Left ventricle myocardium superior (tissue), 1 donor: ENCODE results near the gene RBBP4. TPM values are rescaled to one million over a fixed set of nuclear protein-coding genes. Genes with fewer than 3 reads are reported as not detected.
"Not testable (repeated sequence)": the region's sequence is repeated elsewhere in the genome, so short reads cannot be mapped to it uniquely, and the experiment has no call there.

Source experiments
- ATAC-seq: fragments of 200-7000 bp; cut with Tn5 transposase; one replicate; pipeline ENCODE4 v1.9.1; 2020; ENCODE audit warnings: mild to moderate bottlenecking, moderate library complexity
- DNase-seq: peaks from one replicate; pipeline ENCODE4 v3.0.0-alpha.2; 2020
- intact Hi-C: fragments of 100-400 bp; cut with micrococcal nuclease; formaldehyde crosslinking; loops from one replicate; pipeline ENCODE4 v1.11.0; 2022
- long read RNA-seq: library from polyadenylated mRNA; unstranded; transcript quantifications from one replicate; pipeline ENCODE4 v2.0.0, GENCODE V29; 2021
- total RNA-seq: library from RNA; stranded (reverse); fragmentation: NEBNext Ultra II Directional; extraction: Animal tissue kit (Norgen Biotek cat#: 25700); gene quantifications from one replicate; pipeline ENCODE4 v1.2.1, GENCODE V29; 2021
- donor health status: DM: no; HTN: yes; CAD: no; lungs with severe emphysema.

RBBP4 gene
- 98.9 TPM for total RNA-seq
- long read RNA-seq, full-length matches to known transcripts: 118 of 139 reads
- long read RNA-seq, partial matches to known transcripts: 11 of 139 reads
- long read RNA-seq, other reads (novel, unspliced or antisense): 10 of 139 reads

DNA sequence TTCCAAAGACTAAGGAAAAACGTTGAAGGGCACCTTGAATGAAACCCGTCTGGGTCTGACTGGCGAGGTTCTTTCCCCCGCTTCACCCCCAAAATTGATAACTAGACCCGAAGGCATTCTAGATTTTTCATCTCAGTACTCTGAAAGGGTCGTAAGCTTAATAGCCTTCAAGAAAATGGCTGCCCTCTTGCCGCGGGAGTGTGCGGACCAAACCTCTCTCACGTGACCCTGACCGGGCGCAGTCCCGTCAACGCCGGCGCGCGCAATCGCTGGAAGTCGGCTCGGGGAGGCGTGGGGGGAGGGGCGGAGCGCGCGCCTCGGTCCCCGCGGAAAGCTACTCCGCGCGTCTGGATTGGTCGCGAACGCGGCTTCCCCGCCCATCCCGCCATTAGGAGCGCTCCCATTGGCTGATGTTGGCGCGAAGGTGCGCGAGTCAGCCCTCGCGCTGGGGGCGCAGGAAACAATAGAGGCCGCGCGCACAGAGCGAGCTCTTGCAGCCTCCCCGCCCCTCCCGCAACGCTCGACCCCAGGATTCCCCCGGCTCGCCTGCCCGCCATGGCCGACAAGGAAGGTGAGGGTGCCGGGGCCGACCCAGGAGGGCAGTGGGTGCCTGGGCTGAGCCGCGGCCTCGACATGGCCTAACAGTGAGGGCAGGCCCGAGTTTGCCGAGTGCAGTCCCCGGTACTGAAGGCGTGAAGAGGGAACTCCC is at the start of gene RBBP4:
Gene RBBP4, plus strand, starts transcription at position 457 of the 709 bp plus-strand sequence. Its CDS starts 99 bp downstream, at position 556.
- DNase-seq (peak; percentile 99), ATAC-seq (peak; percentile 97)
- intact Hi-C loops: no loop called here

DNA sequence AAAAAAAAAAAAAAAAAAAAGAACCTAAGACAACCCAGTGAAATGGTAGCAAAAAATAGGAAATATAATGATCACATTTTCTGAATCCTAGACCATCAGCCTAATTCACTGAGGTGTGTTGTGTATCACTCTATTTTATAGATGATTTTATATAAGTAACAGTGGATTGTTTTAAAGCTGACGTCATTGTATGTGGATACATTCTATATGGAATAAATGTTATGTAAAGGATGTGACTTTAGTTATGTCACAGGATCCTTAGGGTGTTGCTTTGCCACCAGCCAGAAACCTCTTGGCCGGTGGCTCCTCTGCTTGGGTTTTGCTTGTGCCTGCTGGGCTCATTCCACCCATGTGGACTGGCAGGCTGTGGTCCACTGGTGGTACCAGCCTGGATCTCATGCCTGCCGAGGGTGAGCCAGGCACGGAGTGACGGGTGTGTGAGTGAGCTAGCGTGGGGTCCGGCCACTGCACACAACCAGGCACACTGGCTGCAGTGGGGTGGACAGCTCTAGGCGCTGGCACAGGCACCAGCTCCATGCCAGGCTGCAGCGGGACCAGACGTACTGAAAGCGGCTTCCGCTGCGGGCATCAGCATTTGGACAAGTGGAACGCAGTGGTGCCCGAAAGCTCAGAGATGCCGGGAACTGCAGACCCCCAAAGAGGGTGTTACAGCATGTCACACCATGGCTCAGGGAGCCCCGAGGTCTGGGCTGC is 45.1 kb upstream of the RBBP4 start:
- ATAC-seq (no peak), DNase-seq (no peak)
- intact Hi-C loops: no loop called here

DNA sequence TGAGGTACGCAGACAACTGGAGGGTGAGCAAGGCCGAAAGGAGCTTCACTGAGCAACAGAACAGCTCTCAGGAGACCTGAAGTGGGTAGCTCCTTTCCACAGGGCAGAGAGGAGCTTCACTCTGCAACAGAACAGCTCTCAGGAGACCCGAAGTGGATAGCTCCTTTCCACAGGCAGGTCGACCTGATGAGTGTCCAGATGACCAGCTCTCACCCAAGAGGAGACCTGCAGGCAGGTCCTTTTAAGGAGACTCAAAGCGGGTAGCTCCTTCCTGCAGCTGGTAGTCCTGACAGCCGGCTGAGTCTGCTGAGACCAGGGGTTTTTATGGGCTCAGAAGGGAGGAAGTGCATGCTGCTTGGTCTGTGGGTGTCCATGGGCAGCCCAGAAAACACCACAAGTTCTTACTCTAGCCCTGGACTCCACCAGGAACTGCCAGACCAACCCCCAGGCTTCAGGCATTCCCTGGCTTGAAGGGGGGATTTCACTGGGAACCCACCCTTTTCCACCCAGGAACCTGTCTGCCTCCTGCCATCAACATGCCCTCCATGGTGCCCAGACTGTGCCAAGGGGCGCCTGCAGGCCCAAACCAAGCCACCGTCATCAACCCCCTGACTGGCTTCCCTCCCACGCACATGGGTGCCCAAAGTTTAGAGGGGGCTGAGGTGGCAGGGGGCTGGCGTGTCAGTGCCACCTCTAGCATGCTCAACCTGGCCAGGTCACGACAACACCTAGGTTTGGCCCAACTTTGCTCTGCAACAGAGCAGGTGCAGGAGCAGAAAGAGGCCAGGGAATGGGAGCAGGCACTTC is 44.2 kb upstream of the RBBP4 start:
- DNase-seq (no peak), ATAC-seq (no peak)
- intact Hi-C loops: no loop called here

DNA sequence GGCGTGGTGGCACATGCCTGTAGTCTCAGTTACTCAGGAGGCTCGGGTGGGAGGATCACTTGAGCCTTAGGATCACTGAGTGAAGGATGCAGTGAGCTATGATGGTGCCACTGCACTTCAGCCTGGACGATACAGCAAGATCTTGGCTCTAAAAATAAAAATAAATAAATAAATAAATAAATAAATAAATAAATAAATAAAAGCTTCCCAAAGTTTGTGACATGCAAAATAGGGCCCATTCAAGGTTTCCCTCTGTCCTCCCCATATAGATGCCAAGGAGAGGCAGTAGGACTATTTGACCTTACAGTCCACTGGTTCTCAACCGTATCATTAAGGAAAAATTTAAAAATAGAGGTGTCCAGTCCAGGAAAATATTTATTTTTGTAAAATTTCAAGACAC is 41.8 kb upstream of the RBBP4 start:
- ATAC-seq (no peak), DNase-seq (no peak)
- intact Hi-C loops: no loop called here

DNA sequence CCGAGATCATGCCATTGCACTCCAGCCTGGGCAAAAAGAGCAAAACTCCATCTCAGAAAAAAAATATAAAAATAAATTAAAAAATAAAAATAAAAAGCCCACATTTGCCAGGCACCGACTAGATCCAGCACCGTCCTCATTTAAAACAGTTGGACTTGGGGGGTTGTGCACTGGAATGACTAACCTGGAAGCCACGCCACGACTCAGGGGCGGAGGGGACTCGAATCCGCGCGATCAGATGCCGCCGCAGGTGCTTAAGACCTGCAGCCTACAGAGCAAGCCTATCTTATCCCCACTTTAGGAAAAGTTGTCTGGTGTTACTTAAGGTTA is 39.2 kb upstream of the RBBP4 start:
- DNase-seq (no peak), ATAC-seq (no peak)
- intact Hi-C loops: no loop called here

DNA sequence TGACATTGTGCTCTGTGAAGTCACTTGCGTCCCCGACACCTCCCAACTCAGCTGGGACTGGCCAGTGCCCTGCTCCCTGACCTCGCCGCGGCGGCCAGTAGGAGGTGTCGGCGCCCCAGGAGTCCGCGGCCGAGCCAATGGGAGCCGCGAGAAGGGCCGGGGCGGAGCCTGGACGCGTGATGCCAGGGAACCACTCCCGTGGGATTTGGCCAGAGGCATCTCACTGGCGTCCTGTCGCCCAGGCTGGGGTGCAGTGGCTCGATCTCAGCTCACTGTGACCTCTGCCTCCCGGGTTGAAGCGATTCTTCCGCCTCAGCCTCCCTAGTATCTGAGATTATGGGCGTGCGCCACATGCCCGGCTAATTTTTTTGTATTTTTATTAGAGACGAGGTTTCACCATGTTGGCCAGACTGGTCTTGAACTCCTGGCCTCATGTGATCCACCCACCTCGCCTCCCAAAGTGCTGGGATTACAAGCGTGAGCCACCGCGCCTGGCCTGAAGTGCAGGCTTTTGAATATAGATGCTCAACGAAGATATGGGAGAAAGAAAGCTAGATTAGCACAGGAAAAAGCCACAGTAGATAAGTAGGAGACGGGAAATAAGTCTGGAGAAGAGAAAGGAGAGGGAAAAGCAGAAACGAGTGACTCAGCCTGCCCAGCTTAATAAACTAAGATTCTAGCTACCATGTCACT is 38.7 kb upstream of the RBBP4 start:
- ATAC-seq: peak; percentile 100

DNA sequence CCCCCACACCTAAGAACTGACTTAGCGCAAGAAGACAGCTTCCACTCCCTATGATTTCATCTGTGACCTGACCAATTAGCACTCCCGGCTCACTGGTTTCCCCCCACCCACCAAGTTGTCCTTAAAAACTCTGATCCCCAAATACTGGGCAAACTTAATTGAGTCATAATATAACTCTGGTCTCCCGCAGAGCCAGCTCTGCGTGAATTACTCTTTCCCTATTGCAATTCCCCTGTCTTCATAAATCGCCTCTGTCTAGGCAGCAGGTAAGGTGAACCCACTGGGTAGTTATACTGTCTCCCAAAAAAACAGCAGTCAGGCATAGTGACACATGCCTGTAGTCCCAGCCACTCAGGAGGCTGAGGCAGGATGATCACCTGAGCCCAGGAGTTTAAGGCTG is 37.5 kb upstream of the RBBP4 start:
- intact Hi-C loops: no loop called here
- ATAC-seq: no peak
- DNase-seq: no peak

More for the DNA sequence above, 38.7 kb upstream of the RBBP4 start:
- DNase-seq: peak; percentile 94
- intact Hi-C loops: no loop called here

DNA sequence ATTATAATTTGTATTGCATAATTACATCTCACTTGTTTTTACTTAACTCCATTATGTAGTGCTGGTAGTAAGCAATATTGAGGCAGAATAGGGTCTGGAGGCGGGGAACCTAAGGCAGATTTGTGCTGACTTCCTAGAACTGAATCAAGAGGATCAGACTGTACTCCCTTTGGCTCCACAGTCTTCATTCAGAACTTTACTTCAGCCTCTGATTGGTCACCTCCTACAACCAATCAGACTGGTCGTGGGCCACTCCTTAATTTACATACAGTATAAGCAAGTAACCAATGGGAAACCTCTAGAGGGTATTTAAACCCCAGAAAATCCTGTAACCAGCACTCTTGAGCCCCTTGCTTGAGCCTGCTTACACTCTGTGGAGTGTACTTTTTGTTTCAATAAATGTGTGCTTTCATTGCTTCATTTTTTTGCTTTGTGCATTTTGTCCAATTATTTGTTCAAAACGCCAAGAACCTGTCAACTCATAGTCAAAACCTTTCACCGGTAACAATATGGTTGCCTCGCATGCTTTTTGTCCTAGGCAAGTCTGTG is 32.3 kb upstream of the RBBP4 start:
- DNase-seq: no peak
- ATAC-seq: no peak
- intact Hi-C loops: no loop called here

DNA sequence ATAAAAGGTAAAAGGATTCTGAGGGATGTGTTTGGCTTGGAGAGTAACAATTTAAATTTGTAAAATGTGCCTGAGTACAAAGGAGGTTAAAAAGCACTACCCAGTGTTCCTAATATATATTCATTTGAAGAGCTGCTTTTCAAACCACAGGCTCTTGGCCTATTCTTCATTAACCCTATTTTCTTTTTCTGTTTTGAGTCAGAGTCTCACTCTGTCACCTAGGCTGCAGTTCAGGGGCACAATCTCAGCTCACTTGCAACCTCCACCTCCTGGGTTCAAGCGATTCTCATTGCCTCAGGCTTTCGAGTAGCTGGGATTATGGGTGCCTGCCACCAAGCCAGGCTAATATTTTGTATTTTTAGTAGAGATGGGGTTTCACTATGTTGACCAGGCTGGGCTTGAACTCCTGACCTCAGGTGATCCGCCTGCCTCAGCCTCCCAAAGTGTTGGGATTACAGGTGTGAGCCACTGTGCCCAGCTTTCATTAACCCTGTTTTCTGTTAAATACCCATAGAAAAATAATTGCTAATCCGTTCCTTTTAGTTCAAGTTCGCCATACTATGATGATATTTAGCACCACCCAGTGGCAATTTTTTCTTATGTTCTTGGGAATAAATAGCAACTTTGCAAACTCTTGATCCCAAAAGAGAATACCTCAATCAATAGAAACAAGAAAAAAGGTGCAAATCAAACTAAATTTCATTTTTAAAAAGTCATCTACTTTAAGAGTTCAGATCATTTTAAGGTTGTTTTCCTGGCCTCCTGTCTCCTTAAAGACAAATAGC is 31.1 kb upstream of the RBBP4 start:
- DNase-seq: no peak
- intact Hi-C loops: no loop called here
- no peak for ATAC-seq

DNA sequence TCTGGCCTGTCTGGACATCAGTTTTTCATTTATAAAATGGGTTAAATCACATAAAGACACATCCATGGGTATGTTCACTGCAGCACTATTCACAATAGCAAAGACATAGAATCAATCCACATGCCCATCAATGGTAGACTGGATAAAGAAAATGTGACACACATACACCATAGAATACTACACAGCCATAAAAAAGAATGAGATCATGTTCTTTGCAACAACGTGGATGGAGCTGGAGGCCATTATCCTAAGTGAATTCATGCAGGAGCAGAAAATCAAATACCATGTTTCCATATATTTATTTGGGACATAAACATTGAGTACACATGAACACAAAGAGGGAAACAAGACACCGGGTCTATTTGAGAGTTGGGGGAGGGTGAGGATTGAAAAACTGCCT is 28.8 kb upstream of the RBBP4 start:
- intact Hi-C loops: no loop called here
- ATAC-seq: no peak
- DNase-seq: no peak

DNA sequence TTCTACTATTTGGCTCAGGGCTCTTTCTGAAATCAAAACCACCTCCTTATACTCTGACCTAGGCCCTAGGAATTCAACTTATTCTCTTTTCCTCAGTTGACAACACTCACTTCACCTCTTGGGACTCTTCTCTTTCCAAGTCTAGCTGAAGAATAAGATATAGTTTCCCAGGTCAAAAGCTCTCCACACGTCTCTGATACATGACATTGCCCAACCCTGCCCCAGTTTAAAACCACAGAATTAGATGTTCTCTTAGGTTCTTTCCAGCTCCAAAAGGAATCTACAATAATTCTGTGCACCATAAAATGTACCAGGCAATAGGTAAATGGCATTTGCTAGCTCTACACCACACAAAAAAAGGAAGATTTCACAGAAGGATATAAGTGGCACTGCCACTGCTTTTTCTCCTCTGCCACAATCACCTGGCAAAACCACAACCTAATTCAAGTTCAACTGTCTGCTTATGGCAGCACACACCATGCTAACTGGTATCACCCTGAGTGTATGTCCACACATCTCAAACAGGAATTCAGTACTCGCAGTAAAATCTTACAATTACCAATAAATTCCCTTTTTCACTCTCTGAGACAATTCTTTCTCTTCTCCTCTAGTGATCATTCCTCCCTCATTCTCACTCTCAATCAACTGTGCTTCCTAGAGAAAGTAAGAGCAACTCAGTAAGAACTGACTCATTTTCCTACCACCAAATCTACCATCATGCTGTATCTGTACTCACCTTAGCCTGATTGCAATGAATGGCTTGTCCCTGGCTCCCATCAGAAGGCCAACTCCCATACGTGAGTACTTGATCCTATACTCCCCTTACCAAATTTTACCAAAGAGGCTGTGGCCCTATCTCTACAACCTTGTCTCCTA is 28.0 kb upstream of the RBBP4 start:
- no peak for ATAC-seq
- intact Hi-C loops: no loop called here

DNA sequence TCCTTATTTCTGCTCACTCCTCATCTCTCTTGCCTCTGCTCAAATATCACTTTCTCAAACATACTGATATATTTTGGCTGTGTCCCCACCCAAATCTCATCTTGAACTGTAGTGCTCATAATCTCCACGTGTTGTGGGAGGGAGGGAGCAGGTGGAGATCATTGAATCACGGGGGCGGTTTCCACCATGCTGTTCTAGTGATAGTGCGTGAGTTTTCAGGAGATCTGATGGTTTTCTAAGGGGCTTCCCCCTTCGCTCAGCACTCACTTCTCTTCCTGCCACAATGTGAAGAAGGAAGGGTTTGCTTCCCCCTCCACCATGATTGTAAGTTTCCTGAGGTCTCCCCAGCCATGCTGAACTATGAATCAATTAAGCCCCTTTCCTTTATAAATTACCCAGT is 27.2 kb upstream of the RBBP4 start:
- DNase-seq (no peak), ATAC-seq (no peak)
- intact Hi-C loops: no loop called here

More for the DNA sequence above, 28.0 kb upstream of the RBBP4 start:
- no peak for DNase-seq

DNA sequence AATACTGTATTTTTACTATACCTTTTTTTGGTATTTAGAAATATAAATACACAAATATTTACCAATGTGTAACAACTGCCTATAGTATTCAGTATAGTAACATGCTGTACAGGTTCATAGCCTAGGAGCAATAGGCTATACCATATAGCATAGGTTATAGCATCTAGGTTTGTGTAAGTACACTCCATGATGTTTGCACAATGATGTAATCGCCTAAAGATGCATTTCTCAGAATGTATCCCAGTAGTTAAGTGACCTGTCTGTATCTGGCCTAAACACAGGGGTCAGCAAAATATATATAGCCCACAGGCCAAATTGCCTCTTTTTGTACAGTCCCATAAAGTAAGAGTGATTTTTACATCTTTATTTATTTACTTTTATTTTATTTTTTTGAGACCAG is 24.8 kb upstream of the RBBP4 start:
- intact Hi-C loops: no loop called here
- ATAC-seq (no peak), DNase-seq (no peak)

DNA sequence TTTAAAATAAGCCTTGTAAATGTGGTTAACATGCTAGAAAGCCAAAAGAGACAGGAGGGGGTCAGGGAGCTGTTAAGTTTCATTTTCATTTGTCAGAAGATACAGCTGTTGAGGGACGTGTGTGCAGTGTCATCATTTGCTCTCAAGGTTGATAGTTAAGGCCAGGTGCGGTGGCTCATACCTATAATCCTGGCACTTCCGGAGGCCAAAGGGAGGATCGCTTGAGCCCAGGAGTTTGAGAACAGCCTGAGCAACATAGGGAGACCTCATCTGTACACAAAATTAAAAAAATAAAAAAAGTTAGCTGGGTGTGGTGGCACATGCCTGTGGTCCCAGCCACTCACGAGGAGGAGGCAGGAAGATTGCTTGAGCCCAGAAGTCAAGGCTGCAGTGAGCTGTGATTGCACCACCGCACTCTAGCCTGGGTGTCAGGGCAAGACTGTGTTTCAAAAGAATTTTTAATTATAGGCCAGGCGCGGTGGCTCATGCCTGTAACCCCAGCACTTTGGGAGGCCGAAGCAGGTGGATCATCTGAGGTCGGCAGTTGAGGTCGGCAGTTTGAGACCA is 23.3 kb upstream of the RBBP4 start:
- intact Hi-C loops: no loop called here
- ATAC-seq (no peak), DNase-seq (no peak)

DNA sequence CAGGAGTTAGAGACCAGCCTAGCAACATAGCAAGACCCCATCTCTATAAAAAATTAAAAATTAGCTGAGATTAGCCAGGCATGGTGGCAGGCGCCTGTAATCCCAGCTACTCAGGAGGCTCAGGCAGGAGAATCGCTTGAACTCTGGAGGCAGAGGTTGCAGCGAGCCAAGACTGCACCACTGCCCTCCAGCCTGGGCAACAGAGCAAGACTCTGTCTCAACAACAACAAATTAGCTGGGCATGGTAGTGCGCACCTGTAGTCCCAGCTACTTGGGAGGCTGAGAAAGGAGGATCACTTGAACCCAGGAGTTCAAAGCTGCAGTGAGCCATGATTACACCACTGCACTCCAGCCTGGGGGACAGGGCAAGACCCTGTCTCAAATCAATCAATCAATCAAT is 20.8 kb upstream of the RBBP4 start:
- ATAC-seq, DNase-seq, intact Hi-C loops: not testable (repeated sequence)

DNA sequence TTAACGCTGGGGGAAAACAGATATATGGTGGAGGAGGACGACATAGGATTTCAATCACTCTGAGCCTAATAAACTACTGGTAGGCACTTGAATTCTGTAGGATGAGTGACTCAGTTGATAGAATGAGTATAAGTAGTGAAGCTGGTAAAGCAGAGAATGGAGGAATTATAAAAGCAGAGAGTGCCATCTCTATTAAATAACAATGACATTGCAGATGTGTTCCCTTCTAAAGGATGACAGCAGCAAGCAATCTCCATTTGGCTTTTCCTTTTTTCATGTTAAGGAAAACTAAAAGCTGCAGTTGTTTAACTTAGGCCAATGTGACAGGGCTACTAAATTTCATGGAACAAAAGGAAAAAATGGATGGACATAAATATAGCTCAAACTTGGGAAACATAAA is 18.2 kb upstream of the RBBP4 start:
- intact Hi-C loops: no loop called here
- ATAC-seq (no peak), DNase-seq (no peak)
